PFSK-1 (cell line): Measurements from ENCODE around the gene EFCAB6.

Source experiments
- FOXP2 ChIP-seq: optimal IDR thresholded peaks from 2 replicates; pipeline ENCODE3; 2011; ENCODE audit warnings: borderline replicate concordance, control low read depth, inconsistent platforms; ENCODE audit not compliant: insufficient read depth; ENCODE audit errors: extremely low read length, extremely low read depth
- POLR2AphosphoS5 ChIP-seq: IDR thresholded peaks from 2 replicates; pipeline ENCODE4 v1.6.1; 2012; ENCODE audit warnings: low read depth, mild to moderate bottlenecking, control low read depth, low read length, moderate library complexity
- REST ChIP-seq, 2 experiments: IDR thresholded peaks; 2 replicates each; pipeline versions ENCODE4 v1.6.1 to v1.8.0; 2011 to 2012; ENCODE audit warnings: low read depth in 2 of 2, low read length in 2 of 2, control low read depth in 1 of 2, inconsistent platforms in 1 of 2, mild to moderate bottlenecking in 1 of 2, moderate library complexity in 1 of 2; ENCODE audit not compliant: insufficient read depth in 1 of 2
- SIN3A ChIP-seq: IDR thresholded peaks from 2 replicates; pipeline ENCODE4 v1.6.1; 2012; ENCODE audit warnings: mild to moderate bottlenecking, low read length, moderate library complexity, borderline replicate concordance; ENCODE audit not compliant: insufficient read depth
- TAF1 ChIP-seq: IDR thresholded peaks from 2 replicates; pipeline ENCODE4 v1.6.1; 2012; ENCODE audit warnings: low read length, control low read depth, borderline replicate concordance; ENCODE audit not compliant: insufficient read depth

- TF ChIP-seq TAF1 (no peak), SIN3A (no peak), POLR2AphosphoS5 (no peak), REST (IDR thresholded peaks at IDR 0.05; ENCODE audit: insufficient read depth in 1 of 2, low read depth in 2 of 2, low read length in 2 of 2) (no peak), FOXP2 (no peak)
Measured at GRCh38 chr22:43505423-43505822, 306.7 kb downstream of the EFCAB6 start.
